ENCODE data around the gene TUBGCP6. TPM values are rescaled to one million over a fixed set of nuclear protein-coding genes. Genes with fewer than 3 reads are reported as not detected.
A peak's percentile ranks its signal among the peaks of the same experiment; 100 is the strongest.

The TUBGCP6 gene
- total RNA-seq, 1 donor from 2014 or later: 17.2 TPM

- Histone ChIP-seq H3K4me3 (ENCODE audit: low read length in 3 of 3) (no peak overlapping the region), H3K27me3 (ENCODE audit: control insufficient read depth in 3 of 3, insufficient read depth in 3 of 3, low read length in 3 of 3) (no peaks in the 10 kb centered on the region), H3K9ac (ENCODE audit: low read depth in 1 of 3, low read length in 3 of 3) (no peak overlapping the region), H3K9me3 (ENCODE audit: control insufficient read depth in 3 of 3, low read length in 3 of 3) (no peaks in the 10 kb centered on the region), H3K36me3 (ENCODE audit: control insufficient read depth in 3 of 3, insufficient read depth in 3 of 3, low read length in 3 of 3) (peaks cover 67 to 77% (median 68%) of the 10 kb centered on the region in 3 donors), H3K27ac (ENCODE audit: low read depth, low read length) (no peak overlapping the region), H3K4me1 (ENCODE audit: control insufficient read depth in 3 of 3, insufficient read depth in 3 of 3, low read length in 3 of 3) (peaks cover 0 to 14% (median 4%) of the 10 kb centered on the region in 3 donors)
These were observed 29.3 kb downstream of the TUBGCP6 start for GRCh38 chr22:50215297-50216054.

DNA sequence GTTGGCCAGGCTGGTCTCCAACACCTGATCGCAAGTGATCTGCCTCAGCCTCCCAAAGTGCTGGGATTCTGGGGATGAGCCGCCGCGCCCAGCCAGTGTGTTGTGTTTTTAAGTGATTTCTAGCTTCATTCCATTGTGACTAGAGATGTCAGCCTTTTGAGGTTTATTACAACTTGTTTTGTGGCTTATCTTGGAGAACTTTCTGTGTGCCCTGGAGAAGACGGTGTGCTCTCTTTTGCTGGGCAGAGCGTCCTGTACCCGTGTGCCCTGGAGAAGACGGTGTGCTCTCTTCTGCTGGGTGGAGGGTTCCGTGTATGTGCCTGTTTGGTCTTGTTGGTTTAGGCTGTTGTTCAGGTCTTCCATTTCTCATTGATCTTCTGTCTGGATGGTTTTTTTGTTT is 31.6 kb downstream of the TUBGCP6 start:
- Histone ChIP-seq H3K9ac (ENCODE audit: low read depth in 1 of 3, low read length in 3 of 3) (no peak overlapping the region), H3K36me3 (ENCODE audit: control insufficient read depth in 3 of 3, insufficient read depth in 3 of 3, low read length in 3 of 3) (peaks cover 61 to 72% (median 65%) of the 10 kb centered on the region in 3 donors), H3K27ac (ENCODE audit: low read depth, low read length) (no peak overlapping the region), H3K4me1 (ENCODE audit: control insufficient read depth in 3 of 3, insufficient read depth in 3 of 3, low read length in 3 of 3) (peaks cover 0 to 11% (median 7%) of the 10 kb centered on the region in 3 donors), H3K27me3 (ENCODE audit: control insufficient read depth in 3 of 3, insufficient read depth in 3 of 3, low read length in 3 of 3) (no peaks in the 10 kb centered on the region), H3K4me3 (ENCODE audit: low read length in 3 of 3) (no peak overlapping the region), H3K9me3 (ENCODE audit: control insufficient read depth in 3 of 3, low read length in 3 of 3) (no peaks in the 10 kb centered on the region)

DNA sequence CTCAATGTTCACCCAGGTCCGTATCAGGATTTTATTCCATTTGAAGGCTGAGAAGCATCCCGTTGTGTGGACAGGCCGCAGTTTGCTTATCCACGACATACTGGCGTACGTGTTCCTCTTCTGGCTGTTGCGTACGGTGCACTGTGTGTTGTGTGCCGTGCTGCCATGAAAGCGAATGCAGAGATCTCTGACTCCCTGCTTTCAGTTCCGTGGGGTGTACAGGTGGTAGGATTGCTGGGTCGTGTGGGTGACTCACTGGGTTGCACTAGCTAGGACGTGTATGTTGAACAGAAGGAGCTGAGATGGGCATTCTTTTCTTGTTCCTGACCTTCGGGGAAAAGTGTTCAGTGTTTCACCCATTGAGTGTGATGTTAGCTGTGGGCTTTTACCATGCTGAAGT is 33.7 kb downstream of the TUBGCP6 start:
- no peaks in the 10 kb centered on the region for H3K9me3 ChIP-seq (ENCODE audit: control insufficient read depth in 3 of 3, low read length in 3 of 3)
- no peak overlapping the region for H3K27ac ChIP-seq (ENCODE audit: low read depth, low read length)
- peaks cover 53 to 70% (median 56%) of the 10 kb centered on the region in 3 donors for H3K36me3 ChIP-seq (ENCODE audit: control insufficient read depth in 3 of 3, insufficient read depth in 3 of 3, low read length in 3 of 3)
- no peaks in the 10 kb centered on the region for H3K27me3 ChIP-seq (ENCODE audit: control insufficient read depth in 3 of 3, insufficient read depth in 3 of 3, low read length in 3 of 3)
- no peak overlapping the region for H3K4me3 ChIP-seq (ENCODE audit: low read length in 3 of 3)
- H3K9ac ChIP-seq (ENCODE audit: low read depth in 1 of 3, low read length in 3 of 3): no peak overlapping the region
- peaks cover 11 to 25% (median 24%) of the 10 kb centered on the region in 3 donors for H3K4me1 ChIP-seq (ENCODE audit: control insufficient read depth in 3 of 3, insufficient read depth in 3 of 3, low read length in 3 of 3)

GRCh38 chr22:50210378-50211139 is 34.3 kb downstream of the TUBGCP6 start:
- H3K9ac ChIP-seq (ENCODE audit: low read depth in 1 of 3, low read length in 3 of 3): no peak overlapping the region
- no peak overlapping the region for H3K27ac ChIP-seq (ENCODE audit: low read depth, low read length)
- H3K27me3 ChIP-seq (ENCODE audit: control insufficient read depth in 3 of 3, insufficient read depth in 3 of 3, low read length in 3 of 3): no peaks in the 10 kb centered on the region
- H3K4me3 ChIP-seq (ENCODE audit: low read length in 3 of 3): no peak overlapping the region
- H3K4me1 ChIP-seq (ENCODE audit: control insufficient read depth in 3 of 3, insufficient read depth in 3 of 3, low read length in 3 of 3): peaks cover 17 to 31% (median 30%) of the 10 kb centered on the region in 3 donors
- H3K9me3 ChIP-seq (ENCODE audit: control insufficient read depth in 3 of 3, low read length in 3 of 3): no peaks in the 10 kb centered on the region
- peaks cover 50 to 68% (median 51%) of the 10 kb centered on the region in 3 donors for H3K36me3 ChIP-seq (ENCODE audit: control insufficient read depth in 3 of 3, insufficient read depth in 3 of 3, low read length in 3 of 3)

- Histone ChIP-seq H3K4me3 (ENCODE audit: low read length in 3 of 3) (no peak overlapping the region), H3K9ac (ENCODE audit: low read depth in 1 of 3, low read length in 3 of 3) (no peak overlapping the region), H3K27me3 (ENCODE audit: control insufficient read depth in 3 of 3, insufficient read depth in 3 of 3, low read length in 3 of 3) (no peaks in the 10 kb centered on the region), H3K4me1 (ENCODE audit: control insufficient read depth in 3 of 3, insufficient read depth in 3 of 3, low read length in 3 of 3) (peaks cover 18 to 35% (median 32%) of the 10 kb centered on the region in 3 donors), H3K27ac (ENCODE audit: low read depth, low read length) (no peak overlapping the region), H3K36me3 (ENCODE audit: control insufficient read depth in 3 of 3, insufficient read depth in 3 of 3, low read length in 3 of 3) (peaks cover 45 to 63% (median 50%) of the 10 kb centered on the region in 3 donors), H3K9me3 (ENCODE audit: control insufficient read depth in 3 of 3, low read length in 3 of 3) (no peaks in the 10 kb centered on the region)
These were observed 34.9 kb downstream of the TUBGCP6 start for GRCh38 chr22:50209893-50210292.

DNA sequence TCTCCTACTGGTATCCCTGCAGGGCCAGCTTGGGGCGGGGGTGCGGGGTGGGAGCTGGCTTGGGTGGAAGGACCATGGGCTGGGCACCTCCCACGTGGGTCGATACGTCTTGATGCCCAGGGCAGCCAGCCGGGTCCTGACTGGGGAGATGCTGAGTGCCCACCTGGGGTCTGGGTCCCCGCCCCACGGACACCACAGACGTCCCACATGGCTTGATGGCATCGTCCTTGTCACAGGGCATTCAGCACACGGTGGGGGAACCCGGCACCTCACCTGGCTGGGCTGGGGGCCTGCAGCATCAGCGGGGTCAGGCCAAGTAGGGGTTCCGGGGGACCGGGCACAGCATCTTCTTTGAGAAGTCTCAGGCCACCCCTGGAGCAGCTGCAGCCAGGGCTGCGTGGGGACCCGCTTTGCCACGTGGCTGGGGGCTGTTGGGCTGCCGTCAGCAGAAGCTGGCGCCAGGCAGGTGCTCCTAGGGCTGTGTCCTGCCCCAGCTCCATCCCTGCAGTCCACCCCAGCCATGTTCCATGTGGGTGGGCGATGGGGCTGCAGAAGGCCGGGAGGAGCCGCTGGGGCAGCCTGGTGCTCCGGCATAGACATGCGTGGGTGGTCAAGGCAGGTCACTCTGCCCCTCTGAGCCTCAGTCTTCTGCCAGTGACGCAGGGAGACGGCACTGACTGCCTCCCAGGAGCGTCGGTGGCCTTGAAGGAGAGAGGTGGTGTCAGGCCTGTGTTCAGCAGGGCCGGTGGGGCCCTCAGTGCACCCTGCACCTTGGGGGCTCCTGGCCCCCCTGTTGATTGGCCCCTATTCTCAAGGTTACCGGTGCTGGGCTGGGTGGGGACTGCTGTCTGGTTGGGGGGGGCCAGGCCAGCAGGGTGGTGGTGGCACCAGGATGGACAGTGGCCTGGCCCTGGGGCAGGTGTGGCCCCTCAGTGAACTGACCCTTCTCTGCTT is 35.6 kb downstream of the TUBGCP6 start:
- peaks cover 42 to 59% (median 47%) of the 10 kb centered on the region in 3 donors for H3K36me3 ChIP-seq (ENCODE audit: control insufficient read depth in 3 of 3, insufficient read depth in 3 of 3, low read length in 3 of 3)
- no peaks in the 10 kb centered on the region for H3K9me3 ChIP-seq (ENCODE audit: control insufficient read depth in 3 of 3, low read length in 3 of 3)
- peaks cover 18 to 35% (median 35%) of the 10 kb centered on the region in 3 donors for H3K4me1 ChIP-seq (ENCODE audit: control insufficient read depth in 3 of 3, insufficient read depth in 3 of 3, low read length in 3 of 3)
- no peak overlapping the region for H3K4me3 ChIP-seq (ENCODE audit: low read length in 3 of 3)
- no peaks in the 10 kb centered on the region for H3K27me3 ChIP-seq (ENCODE audit: control insufficient read depth in 3 of 3, insufficient read depth in 3 of 3, low read length in 3 of 3)
- no peak overlapping the region for H3K9ac ChIP-seq (ENCODE audit: low read depth in 1 of 3, low read length in 3 of 3)
- H3K27ac ChIP-seq (ENCODE audit: low read depth, low read length): no peak overlapping the region

DNA sequence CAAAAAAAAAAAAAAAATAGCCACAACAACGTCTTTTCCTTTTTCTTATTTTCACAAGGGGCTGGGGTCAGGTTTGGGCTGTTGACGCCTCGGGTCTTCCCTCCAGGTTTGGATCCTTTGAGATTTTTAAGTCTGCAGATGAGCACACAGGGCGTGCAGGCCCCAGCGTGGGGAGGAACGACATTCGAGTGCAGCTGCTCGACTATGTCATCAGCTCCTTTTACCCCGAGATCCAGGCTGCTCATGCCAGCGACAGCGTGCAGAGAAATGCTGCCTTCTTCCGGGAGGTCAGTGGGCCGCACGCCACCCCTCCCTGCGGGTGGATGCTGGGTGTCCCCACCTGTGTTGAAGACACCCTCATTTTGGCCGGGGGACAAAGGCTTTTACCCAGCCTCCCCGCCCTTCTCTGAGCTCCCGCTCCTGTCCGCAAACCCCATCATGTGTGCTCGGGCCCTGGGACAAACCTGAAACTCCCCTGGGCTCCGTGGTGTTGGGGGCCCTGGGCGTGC is 36.3 kb downstream of the TUBGCP6 start:
- Histone ChIP-seq H3K27ac (ENCODE audit: low read depth, low read length) (no peak overlapping the region), H3K27me3 (ENCODE audit: control insufficient read depth in 3 of 3, insufficient read depth in 3 of 3, low read length in 3 of 3) (no peaks in the 10 kb centered on the region), H3K9me3 (ENCODE audit: control insufficient read depth in 3 of 3, low read length in 3 of 3) (no peaks in the 10 kb centered on the region), H3K9ac (ENCODE audit: low read depth in 1 of 3, low read length in 3 of 3) (peak overlapping the region in 1 of 3 donors; percentile 16), H3K4me1 (ENCODE audit: control insufficient read depth in 3 of 3, insufficient read depth in 3 of 3, low read length in 3 of 3) (peaks cover 18 to 35% (median 35%) of the 10 kb centered on the region in 3 donors), H3K4me3 (ENCODE audit: low read length in 3 of 3) (no peak overlapping the region), H3K36me3 (ENCODE audit: control insufficient read depth in 3 of 3, insufficient read depth in 3 of 3, low read length in 3 of 3) (peaks cover 46 to 59% (median 47%) of the 10 kb centered on the region in 3 donors)

DNA sequence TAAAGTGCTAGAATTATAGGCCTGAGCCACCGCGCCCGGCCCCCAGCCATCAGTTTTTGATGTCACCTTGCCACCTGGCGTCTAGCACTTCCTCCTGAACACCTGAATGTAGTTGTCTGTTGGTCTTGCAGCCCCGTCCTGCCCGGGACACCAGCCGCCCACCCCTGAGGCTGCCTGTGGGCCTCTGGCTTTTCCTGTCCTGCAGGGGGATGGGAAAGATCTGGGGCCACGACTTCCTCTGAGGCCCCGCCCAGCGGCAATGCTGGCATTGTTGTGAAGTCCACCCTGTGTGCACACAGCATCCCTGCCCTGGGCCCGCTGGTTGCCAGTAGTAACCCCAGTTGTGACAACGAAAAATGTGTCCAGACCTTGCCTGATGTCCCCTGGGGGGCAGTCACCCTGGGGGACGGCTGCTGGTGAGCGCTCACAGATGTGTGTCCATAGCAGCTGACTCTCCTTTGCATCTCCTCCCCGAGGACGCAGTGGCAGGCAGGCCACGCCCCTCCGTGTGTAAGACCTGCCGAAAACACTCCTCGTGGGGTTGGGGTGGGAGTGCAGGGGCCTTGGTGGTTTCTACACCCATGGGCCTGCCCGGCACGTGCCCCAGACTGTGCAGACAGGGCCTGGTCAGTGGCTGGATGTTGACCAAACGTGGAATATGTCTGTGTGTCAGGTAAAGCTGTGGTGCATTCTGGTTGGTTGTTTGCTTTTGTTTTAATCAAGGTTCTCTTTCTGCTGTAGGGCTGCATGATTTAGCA is 37.3 kb downstream of the TUBGCP6 start:
- Histone ChIP-seq H3K4me1 (ENCODE audit: control insufficient read depth in 3 of 3, insufficient read depth in 3 of 3, low read length in 3 of 3) (peaks cover 18 to 35% (median 35%) of the 10 kb centered on the region in 3 donors), H3K4me3 (ENCODE audit: low read length in 3 of 3) (no peak overlapping the region), H3K27ac (ENCODE audit: low read depth, low read length) (no peak overlapping the region), H3K27me3 (ENCODE audit: control insufficient read depth in 3 of 3, insufficient read depth in 3 of 3, low read length in 3 of 3) (no peaks in the 10 kb centered on the region), H3K9ac (ENCODE audit: low read depth in 1 of 3, low read length in 3 of 3) (no peak overlapping the region), H3K36me3 (ENCODE audit: control insufficient read depth in 3 of 3, insufficient read depth in 3 of 3, low read length in 3 of 3) (peaks cover 38 to 53% (median 39%) of the 10 kb centered on the region in 3 donors), H3K9me3 (ENCODE audit: control insufficient read depth in 3 of 3, low read length in 3 of 3) (no peaks in the 10 kb centered on the region)

GRCh38 chr22:50206599-50206998 is 38.2 kb downstream of the TUBGCP6 start:
- Histone ChIP-seq H3K27ac (ENCODE audit: low read depth, low read length) (no peak overlapping the region), H3K4me1 (ENCODE audit: control insufficient read depth in 3 of 3, insufficient read depth in 3 of 3, low read length in 3 of 3) (peaks cover 26 to 43% (median 42%) of the 10 kb centered on the region in 3 donors), H3K9me3 (ENCODE audit: control insufficient read depth in 3 of 3, low read length in 3 of 3) (no peaks in the 10 kb centered on the region), H3K4me3 (ENCODE audit: low read length in 3 of 3) (no peak overlapping the region), H3K36me3 (ENCODE audit: control insufficient read depth in 3 of 3, insufficient read depth in 3 of 3, low read length in 3 of 3) (peaks cover 35 to 48% (median 36%) of the 10 kb centered on the region in 3 donors), H3K27me3 (ENCODE audit: control insufficient read depth in 3 of 3, insufficient read depth in 3 of 3, low read length in 3 of 3) (no peaks in the 10 kb centered on the region), H3K9ac (ENCODE audit: low read depth in 1 of 3, low read length in 3 of 3) (peak overlapping the region in 1 of 3 donors; percentile 57)
